ENCODE results near the gene RABEP1.

Gene RABEP1

GRCh38 chr17:5299383-5299782 is 17.3 kb downstream of the RABEP1 start:
- peak overlapping the region in 1 of 2 donors; percentile 33 for H3K27ac ChIP-seq
- no peak for DNase-seq (ENCODE audit: low spot score)
- TF ChIP-seq, protein P1, sequence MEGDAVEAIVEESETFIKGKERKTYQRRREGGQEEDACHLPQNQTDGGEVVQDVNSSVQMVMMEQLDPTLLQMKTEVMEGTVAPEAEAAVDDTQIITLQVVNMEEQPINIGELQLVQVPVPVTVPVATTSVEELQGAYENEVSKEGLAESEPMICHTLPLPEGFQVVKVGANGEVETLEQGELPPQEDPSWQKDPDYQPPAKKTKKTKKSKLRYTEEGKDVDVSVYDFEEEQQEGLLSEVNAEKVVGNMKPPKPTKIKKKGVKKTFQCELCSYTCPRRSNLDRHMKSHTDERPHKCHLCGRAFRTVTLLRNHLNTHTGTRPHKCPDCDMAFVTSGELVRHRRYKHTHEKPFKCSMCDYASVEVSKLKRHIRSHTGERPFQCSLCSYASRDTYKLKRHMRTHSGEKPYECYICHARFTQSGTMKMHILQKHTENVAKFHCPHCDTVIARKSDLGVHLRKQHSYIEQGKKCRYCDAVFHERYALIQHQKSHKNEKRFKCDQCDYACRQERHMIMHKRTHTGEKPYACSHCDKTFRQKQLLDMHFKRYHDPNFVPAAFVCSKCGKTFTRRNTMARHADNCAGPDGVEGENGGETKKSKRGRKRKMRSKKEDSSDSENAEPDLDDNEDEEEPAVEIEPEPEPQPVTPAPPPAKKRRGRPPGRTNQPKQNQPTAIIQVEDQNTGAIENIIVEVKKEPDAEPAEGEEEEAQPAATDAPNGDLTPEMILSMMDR (IDR thresholded peaks at IDR 0.05) = no peak

DNA sequence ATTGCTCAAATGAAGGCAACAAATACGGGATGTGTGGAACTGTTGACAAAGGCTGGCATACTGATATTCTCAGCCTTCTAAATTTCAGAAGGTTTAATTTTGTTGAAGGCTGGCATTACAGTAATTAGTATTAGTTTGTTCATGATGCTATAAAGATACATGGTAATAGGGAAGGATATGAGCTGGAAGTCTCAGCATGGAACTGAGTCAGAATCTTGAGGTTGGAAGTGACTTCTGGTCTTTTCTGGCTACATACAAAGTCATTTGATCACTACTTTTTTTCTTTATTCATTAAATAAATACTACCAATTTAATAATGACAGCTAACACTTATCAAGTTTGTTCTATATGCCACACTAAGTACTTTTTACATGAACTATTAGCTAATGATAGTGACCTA is 22.6 kb downstream of the RABEP1 start:
- DNase-seq (ENCODE audit: low spot score) = no peak
- Histone ChIP-seq H3K4me3 (no peak overlapping the region), H3K27ac (no peak overlapping the region)
- TF ChIP-seq, protein P1 (IDR thresholded peaks at IDR 0.05) = no peak

More at GRCh38 chr17:5299383-5299782, 17.3 kb downstream of the RABEP1 start:
- no peak overlapping the region for H3K4me3 ChIP-seq

- H3K27ac ChIP-seq = no peak overlapping the region
- TF ChIP-seq, protein P1 (IDR thresholded peaks at IDR 0.05) = no peak
- DNase-seq (ENCODE audit: low spot score) = no peak
- no peak overlapping the region for H3K4me3 ChIP-seq
These were observed 27.8 kb downstream of the RABEP1 start for GRCh38 chr17:5309851-5310250.

DNA sequence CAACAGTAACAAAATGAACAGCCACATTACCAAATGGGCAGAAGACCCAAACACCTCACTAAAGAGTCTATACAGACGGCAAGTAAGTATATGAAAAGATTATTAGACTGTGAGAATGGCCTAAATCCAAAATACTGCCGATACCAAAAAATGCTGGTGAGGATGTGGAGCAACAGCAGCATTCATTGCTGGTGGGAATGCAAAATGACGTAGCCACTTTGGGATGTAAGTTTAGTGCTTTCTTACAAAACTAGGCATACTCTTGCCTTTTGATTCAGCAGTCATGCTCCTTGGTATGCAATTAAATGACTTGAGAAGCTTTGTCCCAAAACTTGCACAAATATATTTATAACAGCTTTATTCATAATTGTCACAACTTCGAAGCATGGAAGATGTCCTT is 43.8 kb downstream of the RABEP1 start:
- Histone ChIP-seq H3K27ac (no peak overlapping the region), H3K4me3 (no peak overlapping the region)
- DNase-seq (ENCODE audit: low spot score) = no peak
- TF ChIP-seq, protein P1 (IDR thresholded peaks at IDR 0.05) = no peak

- TF ChIP-seq, protein P1 (IDR thresholded peaks at IDR 0.05) = no peak
- H3K27ac ChIP-seq = no peak overlapping the region
- H3K4me3 ChIP-seq = no peak overlapping the region
- no peak for DNase-seq (ENCODE audit: low spot score)
These were observed 47.9 kb downstream of the RABEP1 start for GRCh38 chr17:5329784-5330557.

- H3K27ac ChIP-seq = no peak overlapping the region
- no peak overlapping the region for H3K4me3 ChIP-seq
- DNase-seq (ENCODE audit: low spot score) = no peak
- TF ChIP-seq, protein P1 (IDR thresholded peaks at IDR 0.05) = no peak
These were observed 48.9 kb downstream of the RABEP1 start for GRCh38 chr17:5330981-5331380.

- Histone ChIP-seq H3K27ac (no peak overlapping the region), H3K4me3 (no peak overlapping the region)
- TF ChIP-seq, protein P1 (IDR thresholded peaks at IDR 0.05) = no peak
- no peak for DNase-seq (ENCODE audit: low spot score)
These were observed 49.4 kb downstream of the RABEP1 start for GRCh38 chr17:5331506-5331905.
